Neural cell (in vitro differentiated cells): ENCODE measurements around the gene SOBP. TPM values are rescaled to one million over a fixed set of nuclear protein-coding genes. Genes with fewer than 3 reads are reported as not detected.

Experiments used
- H2AFZ ChIP-seq: fragments of 200-600, 300-800 bp; sonication (generic), shearing (Covaris generic); 2 replicates; pipeline ENCODE4 v1.6.0; 2014; ENCODE audit warnings: low read depth, mild to moderate bottlenecking, antibody characterized with exemption, low read length, moderate library complexity
- H3F3A ChIP-seq: fragments of 200-600 bp; shearing (Covaris generic); 2 replicates; pipeline ENCODE4 v1.6.1; 2016; ENCODE audit warnings: mild to moderate bottlenecking, moderate library complexity, mixed read lengths, antibody characterized with exemption, low read length; ENCODE audit not compliant: insufficient read depth, poor library complexity, severe bottlenecking
- H3K27ac ChIP-seq: fragments of 200-600, 300-800 bp; sonication (generic), shearing (Covaris generic); 2 replicates; pipeline ENCODE4 v1.5.1; 2014; ENCODE audit warnings: mild to moderate bottlenecking, low read length, moderate library complexity
- H3K27me3 ChIP-seq: fragments of 300-800, 200-600 bp; sonication (generic), shearing (Covaris generic); 2 replicates; pipeline ENCODE4 v1.6.0; 2014; ENCODE audit warnings: mild to moderate bottlenecking, low read depth, low read length, moderate library complexity; ENCODE audit not compliant: insufficient read depth
- H3K36me3 ChIP-seq: fragments of 300-800, 200-600 bp; sonication (generic), shearing (Covaris generic); 2 replicates; pipeline ENCODE4 v1.5.1; 2014; ENCODE audit warnings: mild to moderate bottlenecking, antibody characterized with exemption, low read length, moderate library complexity; ENCODE audit not compliant: insufficient read depth
- H3K4me2 ChIP-seq: fragments of 300-800, 200-600 bp; sonication (generic), shearing (Covaris generic); 2 replicates; pipeline ENCODE4 v1.6.0; 2014; ENCODE audit warnings: mild to moderate bottlenecking, low read length
- H3K4me3 ChIP-seq: fragments of 300-800, 200-600 bp; sonication (generic), shearing (Covaris generic); 2 replicates; pipeline ENCODE4 v1.5.1; 2014; ENCODE audit warnings: mild to moderate bottlenecking, low read length, moderate library complexity
- H3K79me2 ChIP-seq: fragments of 200-600 bp; shearing (Covaris generic); replicated peaks from 2 replicates; pipeline ENCODE4 v1.6.0; 2014; ENCODE audit warnings: mild to moderate bottlenecking, low read length, moderate library complexity; ENCODE audit not compliant: insufficient read depth
- H3K9ac ChIP-seq: fragments of 300-800, 200-600 bp; sonication (generic), shearing (Covaris generic); 2 replicates; pipeline ENCODE4 v1.6.1; 2016; ENCODE audit warnings: mild to moderate bottlenecking, low read length, mixed read lengths
- H3K9me2 ChIP-seq: fragments of 200-600 bp; shearing (Covaris generic); 2 replicates; pipeline ENCODE4 v1.6.1; 2016; ENCODE audit warnings: mild to moderate bottlenecking, low read length, mixed read lengths; ENCODE audit not compliant: insufficient read depth
- H3K9me3 ChIP-seq: fragments of 200-600, 300-800 bp; sonication (generic), shearing (Covaris generic); 2 replicates; pipeline ENCODE4 v1.6.1; 2016; ENCODE audit warnings: mild to moderate bottlenecking, mixed run types, low read length, moderate library complexity, mixed read lengths
- H4K20me1 ChIP-seq: fragments of 200-600 bp; shearing (Covaris generic); 2 replicates; pipeline ENCODE4 v1.6.1; 2016; ENCODE audit warnings: mild to moderate bottlenecking, mixed run types; ENCODE audit not compliant: insufficient read depth
- CTCF ChIP-seq: fragments of 450-650 bp; IDR thresholded peaks from 2 replicates; pipeline ENCODE4 v1.5.1; 2014; ENCODE audit warnings: antibody characterized with exemption, mild to moderate bottlenecking, moderate library complexity; ENCODE audit not compliant: poor library complexity, severe bottlenecking
- EP300 ChIP-seq: fragments of 450-650 bp; conservative IDR thresholded peaks from 2 replicates; pipeline ENCODE4 v1.6.1; 2014; ENCODE audit warnings: antibody characterized with exemption, mild to moderate bottlenecking, moderate library complexity; ENCODE audit not compliant: poor library complexity, severe bottlenecking
- EZH2 ChIP-seq: fragments of 200-600, 300-800 bp; shearing (Covaris generic), sonication (generic); IDR thresholded peaks from 2 replicates; pipeline ENCODE4 v1.6.1; 2014; ENCODE audit warnings: antibody characterized with exemption, low read length, borderline replicate concordance, mild to moderate bottlenecking; ENCODE audit not compliant: insufficient read depth, poor library complexity, severe bottlenecking
- MXI1 ChIP-seq: fragments of 450-650 bp; conservative IDR thresholded peaks from 2 replicates; pipeline ENCODE4 v1.6.1; 2014; ENCODE audit warnings: antibody characterized with exemption, mild to moderate bottlenecking; ENCODE audit not compliant: poor library complexity, severe bottlenecking
- POLR2AphosphoS5 ChIP-seq: IDR thresholded peaks from 2 replicates; pipeline ENCODE4 v1.6.1; 2012
- RAD21 ChIP-seq: fragments of 450-650 bp; conservative IDR thresholded peaks from 2 replicates; pipeline ENCODE4 v1.6.1; 2014; ENCODE audit warnings: antibody characterized with exemption, mild to moderate bottlenecking, moderate library complexity
- REST ChIP-seq: IDR thresholded peaks from 2 replicates; pipeline ENCODE4 v1.6.1; 2012; ENCODE audit warnings: borderline replicate concordance
- SMC3 ChIP-seq: fragments of 450-650 bp; conservative IDR thresholded peaks from 2 replicates; pipeline ENCODE4 v1.6.1; 2014; ENCODE audit warnings: antibody characterized with exemption, mild to moderate bottlenecking, moderate library complexity; ENCODE audit not compliant: poor library complexity
- TAF1 ChIP-seq: IDR thresholded peaks from 2 replicates; pipeline ENCODE4 v1.6.1; 2012; ENCODE audit warnings: low read depth
- polyA plus RNA-seq: library from polyadenylated mRNA; depleted of rRNA; stranded (reverse); fragments of >200 nt; gene quantifications from 2 replicates; pipeline ENCODE4 v1.2.3, GENCODE V29; 2014

SOBP gene
- polyA plus RNA-seq, 1 donor from 2014 or later: 16.4 TPM

- Histone ChIP-seq H3K4me2 (no peak overlapping the region), H3K27ac (no peak overlapping the region), H4K20me1 (no peaks in the 10 kb centered on the region)
Measured at GRCh38 chr6:107602321-107603005, 112.5 kb downstream of the SOBP start.

GRCh38 chr6:107603006-107603370 lies 113.1 kb downstream of the SOBP start:
- Histone ChIP-seq H3F3A (no peaks in the 10 kb centered on the region), H3K9ac (no peak overlapping the region), H2AFZ (no peak overlapping the region), H3K27ac (no peak overlapping the region), H4K20me1 (no peaks in the 10 kb centered on the region), H3K36me3 (no peaks in the 10 kb centered on the region), H3K79me2 (no peaks in the 10 kb centered on the region), H3K4me2 (no peak overlapping the region), H3K9me2 (no peaks in the 10 kb centered on the region), H3K4me3 (no peak overlapping the region), H3K9me3 (no peaks in the 10 kb centered on the region), H3K27me3 (no peaks in the 10 kb centered on the region)
- TF ChIP-seq POLR2AphosphoS5: no peak
- TF ChIP-seq EP300: no peak
- TF ChIP-seq SMC3: no peak
- TF ChIP-seq RAD21: no peak
- no peak for TF ChIP-seq EZH2
- no peak for TF ChIP-seq TAF1
- no peak for TF ChIP-seq REST

More at GRCh38 chr6:107602321-107603005, 112.5 kb downstream of the SOBP start:
- H3K27me3 ChIP-seq: no peaks in the 10 kb centered on the region
- no peak for TF ChIP-seq REST
- no peak for TF ChIP-seq EZH2
- no peak for TF ChIP-seq RAD21
- no peak for TF ChIP-seq TAF1
- no peak for TF ChIP-seq SMC3
- no peak for TF ChIP-seq MXI1
- no peak for TF ChIP-seq POLR2AphosphoS5
- no peak for TF ChIP-seq EP300
- TF ChIP-seq CTCF: no peak
- no peak overlapping the region for H3K9ac ChIP-seq
- H3K9me2 ChIP-seq: no peaks in the 10 kb centered on the region
- H3K4me3 ChIP-seq: no peak overlapping the region
- H3K79me2 ChIP-seq: no peaks in the 10 kb centered on the region
- H2AFZ ChIP-seq: no peak overlapping the region
- no peaks in the 10 kb centered on the region for H3K9me3 ChIP-seq
- no peaks in the 10 kb centered on the region for H3F3A ChIP-seq
- no peaks in the 10 kb centered on the region for H3K36me3 ChIP-seq
